Daoy (cell line): ENCODE measurements around the gene IL5RA. TPM values are rescaled to one million over a fixed set of nuclear protein-coding genes. Genes with fewer than 3 reads are reported as not detected.
A peak's percentile ranks its signal among the peaks of the same experiment; 100 is the strongest.

ENCODE experiments used
- DNase-seq: peaks from one replicate; pipeline ENCODE4 v3.0.0-alpha.2; 2015; ENCODE audit warnings: low read depth
- total RNA-seq: library from RNA; depleted of rRNA; stranded (reverse); fragments of >200 nt; shearing (Covaris generic); gene quantifications from 2 replicates; pipeline ENCODE4 v1.2.3, GENCODE V29; 2014; rRNA removed

Gene IL5RA
- total RNA-seq, 1 experiment from 2014 or later, result not detected

- no peak for DNase-seq
These were observed 43.8 kb downstream of the IL5RA start for GRCh38 chr3:3066378-3066777.

GRCh38 chr3:3065876-3066275 is 44.3 kb downstream of the IL5RA start:
- peak; percentile 42 for DNase-seq

- no peak for DNase-seq
These were observed 45.9 kb downstream of the IL5RA start for GRCh38 chr3:3064297-3064696.

- no peak for DNase-seq
These were observed 50.5 kb downstream of the IL5RA start for GRCh38 chr3:3059645-3060044.

GRCh38 chr3:3053974-3054373 is 56.2 kb downstream of the IL5RA start:
- DNase-seq, result no peak

GRCh38 chr3:3038201-3038991 is 71.8 kb downstream of the IL5RA start:
- DNase-seq, result peak; percentile 81

- DNase-seq, result no peak
These were observed 73.0 kb downstream of the IL5RA start for GRCh38 chr3:3037156-3037555.

- DNase-seq, result peak; percentile 26
These were observed 78.8 kb downstream of the IL5RA start for GRCh38 chr3:3031326-3031725.

GRCh38 chr3:3027976-3028567 is 82.1 kb downstream of the IL5RA start:
- no peak for DNase-seq

- no peak for DNase-seq
These were observed 86.9 kb downstream of the IL5RA start for GRCh38 chr3:3023111-3023745.

- DNase-seq, result no peak
These were observed 90.0 kb downstream of the IL5RA start for GRCh38 chr3:3020209-3020608.

Other genes with a start within 250 kb of the IL5RA start
- 21.8 and 29.6 TPM in 2 replicates for gene TRNT1, start 16.6 kb upstream of the IL5RA start, total RNA-seq
- gene CRBN, start 69.3 kb upstream of the IL5RA start, total RNA-seq, result 34.0 and 51.8 TPM in 2 replicates